ENCODE data around the gene ZNF618.

DNA sequence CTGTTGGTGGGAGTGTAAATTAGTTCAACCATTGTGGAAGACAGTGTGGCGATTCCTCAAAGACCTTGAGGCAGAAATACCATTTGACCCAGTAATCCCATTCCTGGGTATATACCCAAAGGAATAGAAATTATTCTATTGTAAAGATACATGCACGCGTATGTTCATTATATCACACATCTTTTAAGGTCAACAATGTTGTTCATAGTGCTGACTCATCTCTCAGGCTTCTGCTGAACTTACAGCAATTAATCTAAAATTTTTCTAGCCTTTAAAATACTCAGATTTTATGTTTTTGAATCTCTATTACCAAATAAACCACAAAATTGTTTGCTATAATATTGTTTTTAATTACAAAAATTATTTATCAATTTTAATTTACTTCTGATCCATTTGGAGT lies 38.8 kb upstream of the ZNF618 start:
- TF ChIP-seq, protein P1, sequence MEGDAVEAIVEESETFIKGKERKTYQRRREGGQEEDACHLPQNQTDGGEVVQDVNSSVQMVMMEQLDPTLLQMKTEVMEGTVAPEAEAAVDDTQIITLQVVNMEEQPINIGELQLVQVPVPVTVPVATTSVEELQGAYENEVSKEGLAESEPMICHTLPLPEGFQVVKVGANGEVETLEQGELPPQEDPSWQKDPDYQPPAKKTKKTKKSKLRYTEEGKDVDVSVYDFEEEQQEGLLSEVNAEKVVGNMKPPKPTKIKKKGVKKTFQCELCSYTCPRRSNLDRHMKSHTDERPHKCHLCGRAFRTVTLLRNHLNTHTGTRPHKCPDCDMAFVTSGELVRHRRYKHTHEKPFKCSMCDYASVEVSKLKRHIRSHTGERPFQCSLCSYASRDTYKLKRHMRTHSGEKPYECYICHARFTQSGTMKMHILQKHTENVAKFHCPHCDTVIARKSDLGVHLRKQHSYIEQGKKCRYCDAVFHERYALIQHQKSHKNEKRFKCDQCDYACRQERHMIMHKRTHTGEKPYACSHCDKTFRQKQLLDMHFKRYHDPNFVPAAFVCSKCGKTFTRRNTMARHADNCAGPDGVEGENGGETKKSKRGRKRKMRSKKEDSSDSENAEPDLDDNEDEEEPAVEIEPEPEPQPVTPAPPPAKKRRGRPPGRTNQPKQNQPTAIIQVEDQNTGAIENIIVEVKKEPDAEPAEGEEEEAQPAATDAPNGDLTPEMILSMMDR (IDR thresholded peaks at IDR 0.05) = no peak
- TF ChIP-seq ZNF423 (CRISPR knock-in tag; IDR thresholded peaks at IDR 0.05) (no peak), ELF4 (CRISPR knock-in tag; IDR thresholded peaks at IDR 0.05; ENCODE audit: low read depth) (no peak), NR2C2 (CRISPR knock-in tag; IDR thresholded peaks at IDR 0.05) (no peak)
- TF ChIP-seq, protein P2, sequence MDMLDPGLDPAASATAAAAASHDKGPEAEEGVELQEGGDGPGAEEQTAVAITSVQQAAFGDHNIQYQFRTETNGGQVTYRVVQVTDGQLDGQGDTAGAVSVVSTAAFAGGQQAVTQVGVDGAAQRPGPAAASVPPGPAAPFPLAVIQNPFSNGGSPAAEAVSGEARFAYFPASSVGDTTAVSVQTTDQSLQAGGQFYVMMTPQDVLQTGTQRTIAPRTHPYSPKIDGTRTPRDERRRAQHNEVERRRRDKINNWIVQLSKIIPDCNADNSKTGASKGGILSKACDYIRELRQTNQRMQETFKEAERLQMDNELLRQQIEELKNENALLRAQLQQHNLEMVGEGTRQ (CRISPR knock-in tag; IDR thresholded peaks at IDR 0.05) = no peak
- TF ChIP-seq, protein P3, sequence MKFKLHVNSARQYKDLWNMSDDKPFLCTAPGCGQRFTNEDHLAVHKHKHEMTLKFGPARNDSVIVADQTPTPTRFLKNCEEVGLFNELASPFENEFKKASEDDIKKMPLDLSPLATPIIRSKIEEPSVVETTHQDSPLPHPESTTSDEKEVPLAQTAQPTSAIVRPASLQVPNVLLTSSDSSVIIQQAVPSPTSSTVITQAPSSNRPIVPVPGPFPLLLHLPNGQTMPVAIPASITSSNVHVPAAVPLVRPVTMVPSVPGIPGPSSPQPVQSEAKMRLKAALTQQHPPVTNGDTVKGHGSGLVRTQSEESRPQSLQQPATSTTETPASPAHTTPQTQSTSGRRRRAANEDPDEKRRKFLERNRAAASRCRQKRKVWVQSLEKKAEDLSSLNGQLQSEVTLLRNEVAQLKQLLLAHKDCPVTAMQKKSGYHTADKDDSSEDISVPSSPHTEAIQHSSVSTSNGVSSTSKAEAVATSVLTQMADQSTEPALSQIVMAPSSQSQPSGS (CRISPR knock-in tag; IDR thresholded peaks at IDR 0.05; ENCODE audit: borderline replicate concordance, low read depth) = no peak
